Ecto neural progenitor cell (in vitro differentiated cells): ENCODE results near the gene SPAG16.

ENCODE experiments used
- DNase-seq: peaks from one replicate; pipeline ENCODE4 v3.0.0-alpha.2; 2018; ENCODE audit warnings: low spot score

SPAG16 gene

GRCh38 chr2:214265991-214266489 is 981.8 kb downstream of the SPAG16 start:
- no peak for DNase-seq

- no peak for DNase-seq
Measured at GRCh38 chr2:214277880-214278279, 993.6 kb downstream of the SPAG16 start.

- DNase-seq, result no peak
Measured at GRCh38 chr2:214286011-214286410, 1001.7 kb downstream of the SPAG16 start.

GRCh38 chr2:214293593-214293992 is 1009.3 kb downstream of the SPAG16 start:
- no peak for DNase-seq

GRCh38 chr2:214294426-214294825 is 1010.2 kb downstream of the SPAG16 start:
- DNase-seq, result no peak

- DNase-seq, result no peak
Measured at GRCh38 chr2:214297423-214297822, 1013.2 kb downstream of the SPAG16 start.

GRCh38 chr2:214310319-214310718 is 1026.1 kb downstream of the SPAG16 start:
- DNase-seq, result no peak

GRCh38 chr2:214311031-214311533 is 1026.8 kb downstream of the SPAG16 start:
- no peak for DNase-seq

- no peak for DNase-seq
Measured at GRCh38 chr2:214311931-214312749, 1027.9 kb downstream of the SPAG16 start.

GRCh38 chr2:214315324-214315723 is 1031.1 kb downstream of the SPAG16 start:
- DNase-seq, result no peak

GRCh38 chr2:214320211-214320610 is 1035.9 kb downstream of the SPAG16 start:
- no peak for DNase-seq

- DNase-seq, result no peak
Measured at GRCh38 chr2:214322662-214323061, 1038.4 kb downstream of the SPAG16 start.

- no peak for DNase-seq
Measured at GRCh38 chr2:214325404-214325803, 1041.1 kb downstream of the SPAG16 start.

- DNase-seq, result no peak
Measured at GRCh38 chr2:214328941-214329340, 1044.7 kb downstream of the SPAG16 start.

- no peak for DNase-seq
Measured at GRCh38 chr2:214341646-214342045, 1057.4 kb downstream of the SPAG16 start.

GRCh38 chr2:214358506-214358905 is 1074.2 kb downstream of the SPAG16 start:
- no peak for DNase-seq

GRCh38 chr2:214361116-214361515 is 1076.9 kb downstream of the SPAG16 start:
- DNase-seq, result no peak

GRCh38 chr2:214365549-214365948 is 1081.3 kb downstream of the SPAG16 start:
- DNase-seq, result no peak

- no peak for DNase-seq
Measured at GRCh38 chr2:214367171-214367570, 1082.9 kb downstream of the SPAG16 start.

- no peak for DNase-seq
Measured at GRCh38 chr2:214376618-214377285, 1092.5 kb downstream of the SPAG16 start.

- no peak for DNase-seq
Measured at GRCh38 chr2:214377286-214377624, 1093.0 kb downstream of the SPAG16 start.

GRCh38 chr2:214378455-214379103 is 1094.3 kb downstream of the SPAG16 start:
- DNase-seq, result no peak

GRCh38 chr2:214379227-214379626 is 1095.0 kb downstream of the SPAG16 start:
- no peak for DNase-seq
